GM13977 (cell line): ENCODE results near the gene DENND1A.

ENCODE experiments used
- DNase-seq: peaks from one replicate; pipeline ENCODE4 v3.0.0; 2012; ENCODE audit warnings: low spot score
- in situ Hi-C: fragments of 300-500 bp; cut with MboI; formaldehyde crosslinking; loops from one replicate; pipeline ENCODE4 v1.12.0; 2022; ENCODE audit warnings: low sequenced_read_pairs, low pct_unique_long_range_greater_than_20kb, mixed read lengths, inconsistent platforms; ENCODE audit not compliant: unreplicated experiment
- TF ChIP-seq, protein P1 (sequence below): IDR thresholded peaks from 2 replicates; pipeline ENCODE4 v1.5.1; 2012; ENCODE audit warnings: mild to moderate bottlenecking, control low read depth; ENCODE audit not compliant: insufficient read depth; ENCODE audit errors: extremely low read depth, missing control alignments

The DENND1A gene

DNA sequence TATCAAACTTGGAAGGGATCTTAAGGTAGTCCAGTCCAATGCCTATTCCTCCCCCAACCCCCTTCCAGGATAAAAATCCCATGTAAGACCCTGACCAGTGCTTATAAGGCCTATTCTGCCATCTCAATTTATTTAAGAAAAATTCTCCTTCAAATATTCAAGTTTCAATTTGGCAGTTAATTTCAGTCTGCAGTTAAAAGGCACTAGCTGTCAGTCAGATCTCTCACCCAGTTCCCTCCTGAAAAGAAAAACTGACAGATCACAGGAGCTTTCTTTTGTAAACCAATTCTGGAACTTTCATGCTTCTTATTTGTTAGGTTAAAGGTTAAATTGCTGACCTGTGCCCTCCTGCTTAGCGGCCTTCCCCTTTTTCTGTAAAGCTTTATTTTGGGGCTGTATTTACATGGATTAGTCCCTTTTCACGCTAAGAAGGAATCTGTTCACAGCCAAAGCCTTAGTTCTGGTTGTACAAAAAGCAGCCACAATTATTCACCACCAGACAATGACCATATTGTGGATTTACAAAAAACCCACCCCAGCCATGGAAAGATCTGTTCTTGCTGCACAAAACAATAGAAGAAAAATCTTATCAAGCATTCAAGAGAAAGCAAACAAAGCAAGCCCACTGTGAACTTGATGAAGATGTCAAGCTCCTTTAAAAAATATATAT is 68.7 kb downstream of the DENND1A start:
- in situ Hi-C loops = no loop called here
- DNase-seq = no peak
- TF ChIP-seq, protein P1, sequence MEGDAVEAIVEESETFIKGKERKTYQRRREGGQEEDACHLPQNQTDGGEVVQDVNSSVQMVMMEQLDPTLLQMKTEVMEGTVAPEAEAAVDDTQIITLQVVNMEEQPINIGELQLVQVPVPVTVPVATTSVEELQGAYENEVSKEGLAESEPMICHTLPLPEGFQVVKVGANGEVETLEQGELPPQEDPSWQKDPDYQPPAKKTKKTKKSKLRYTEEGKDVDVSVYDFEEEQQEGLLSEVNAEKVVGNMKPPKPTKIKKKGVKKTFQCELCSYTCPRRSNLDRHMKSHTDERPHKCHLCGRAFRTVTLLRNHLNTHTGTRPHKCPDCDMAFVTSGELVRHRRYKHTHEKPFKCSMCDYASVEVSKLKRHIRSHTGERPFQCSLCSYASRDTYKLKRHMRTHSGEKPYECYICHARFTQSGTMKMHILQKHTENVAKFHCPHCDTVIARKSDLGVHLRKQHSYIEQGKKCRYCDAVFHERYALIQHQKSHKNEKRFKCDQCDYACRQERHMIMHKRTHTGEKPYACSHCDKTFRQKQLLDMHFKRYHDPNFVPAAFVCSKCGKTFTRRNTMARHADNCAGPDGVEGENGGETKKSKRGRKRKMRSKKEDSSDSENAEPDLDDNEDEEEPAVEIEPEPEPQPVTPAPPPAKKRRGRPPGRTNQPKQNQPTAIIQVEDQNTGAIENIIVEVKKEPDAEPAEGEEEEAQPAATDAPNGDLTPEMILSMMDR = no peak

DNA sequence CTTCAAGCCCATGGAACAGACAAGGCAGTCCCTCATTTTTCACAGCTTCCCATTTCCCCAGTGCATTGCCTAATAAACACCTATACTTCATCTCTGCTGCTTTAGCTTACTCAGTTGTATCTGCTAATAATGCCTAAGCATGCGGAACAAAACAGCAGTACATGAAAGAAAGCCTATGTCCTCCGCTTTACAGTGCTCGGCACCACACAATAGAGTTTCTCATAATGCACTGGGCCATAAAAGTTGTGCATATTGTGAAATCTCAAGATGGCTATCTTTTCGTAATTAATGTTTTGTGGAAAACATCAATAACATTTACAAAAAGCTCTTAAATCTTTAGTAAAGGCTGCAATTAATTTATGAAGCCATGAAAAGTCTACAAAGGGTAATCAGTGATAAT is 69.3 kb downstream of the DENND1A start:
- in situ Hi-C loops = no loop called here
- DNase-seq = no peak
- TF ChIP-seq, protein P1 = no peak

DNA sequence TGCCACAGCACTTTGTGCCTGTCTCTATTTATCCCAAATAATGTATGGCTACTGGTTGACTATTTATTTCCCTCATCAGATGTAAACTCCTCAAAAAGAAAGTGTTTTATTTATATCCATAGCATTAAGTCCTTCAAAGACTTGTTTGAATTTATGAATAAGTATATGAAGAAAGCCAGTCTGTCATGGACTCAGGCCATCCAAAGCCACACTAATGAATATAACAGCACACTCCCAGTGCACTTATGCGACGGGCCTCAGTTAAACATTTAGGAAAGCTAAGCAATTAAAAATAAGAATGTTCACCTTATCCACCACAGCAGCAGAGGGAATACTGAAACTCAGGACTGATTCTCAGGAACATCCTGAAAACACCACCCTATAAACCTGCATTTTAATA is 77.5 kb downstream of the DENND1A start:
- TF ChIP-seq, protein P1 = no peak
- in situ Hi-C loops = no loop called here
- DNase-seq = no peak

DNA sequence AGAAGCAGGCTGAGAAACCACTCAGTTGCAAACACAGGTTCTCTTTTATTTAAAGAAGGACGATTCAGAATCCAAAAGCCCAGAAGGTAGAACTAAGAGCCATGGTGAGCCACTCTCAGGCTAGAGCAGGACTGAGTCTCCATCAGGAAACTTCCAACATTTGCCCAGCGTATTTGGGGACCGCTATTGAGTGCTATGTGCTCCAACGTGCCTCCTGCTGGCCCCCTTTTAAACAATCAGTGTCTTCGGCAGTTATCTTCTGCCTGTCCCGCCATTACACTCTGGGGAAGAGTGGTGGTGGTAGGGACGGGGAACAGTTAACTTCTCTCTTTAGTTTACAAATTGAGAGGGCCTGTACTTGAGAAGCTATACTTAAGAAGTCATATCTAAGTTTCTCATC is 78.1 kb downstream of the DENND1A start:
- no peak for DNase-seq
- in situ Hi-C loops = no loop called here
- TF ChIP-seq, protein P1 = no peak

DNA sequence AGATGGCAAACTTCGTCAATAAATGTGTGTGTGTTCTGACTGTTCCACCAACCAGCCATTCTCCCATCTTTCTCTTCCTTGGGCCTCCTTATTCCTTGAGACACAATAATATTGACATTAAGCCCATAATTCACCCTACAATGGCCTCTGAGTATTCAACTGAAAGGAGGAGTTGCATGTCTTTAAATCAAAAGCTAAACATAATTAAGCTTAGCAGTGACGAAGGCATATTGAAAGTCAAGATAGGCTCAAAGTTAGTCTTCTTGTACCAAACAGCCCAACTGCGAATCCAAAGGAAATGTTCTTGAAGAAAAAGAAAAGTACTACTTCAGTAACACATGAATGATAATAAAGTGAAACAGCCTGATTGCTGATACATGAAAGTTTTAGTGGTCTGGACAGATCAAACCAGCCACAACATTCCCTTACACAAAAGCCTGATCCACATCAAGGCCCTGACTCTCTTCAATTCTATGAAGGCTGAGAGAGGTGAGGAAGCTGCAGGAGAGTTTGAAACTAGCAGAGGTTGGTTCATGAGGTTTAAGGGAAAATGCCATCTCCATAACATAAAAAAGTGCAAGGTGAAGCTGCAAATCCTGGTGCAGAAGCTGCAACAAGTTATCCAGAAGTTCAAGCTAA is 81.4 kb downstream of the DENND1A start:
- TF ChIP-seq, protein P1 = no peak
- in situ Hi-C loops = no loop called here
- DNase-seq = no peak

DNA sequence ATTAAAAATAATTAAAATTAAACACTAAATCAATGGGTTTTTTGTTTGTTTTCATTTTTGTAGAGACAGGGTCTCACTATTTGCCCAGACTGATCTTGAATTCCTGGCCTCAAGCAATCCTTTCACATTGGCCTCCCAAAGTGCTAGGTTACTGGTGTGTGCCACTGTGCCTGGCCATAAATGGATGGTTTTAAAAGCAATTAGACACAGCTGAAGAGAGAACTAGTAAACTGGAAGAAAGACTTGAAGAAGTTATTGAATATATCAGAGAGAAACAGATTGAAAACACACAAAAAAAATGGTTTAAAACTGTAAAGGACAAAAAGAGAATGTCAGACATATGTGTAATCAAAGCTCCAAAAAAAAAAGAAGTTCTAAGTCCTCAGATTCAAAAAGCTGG is 83.0 kb downstream of the DENND1A start:
- no peak for DNase-seq
- in situ Hi-C loops = no loop called here
- TF ChIP-seq, protein P1 = no peak

DNA sequence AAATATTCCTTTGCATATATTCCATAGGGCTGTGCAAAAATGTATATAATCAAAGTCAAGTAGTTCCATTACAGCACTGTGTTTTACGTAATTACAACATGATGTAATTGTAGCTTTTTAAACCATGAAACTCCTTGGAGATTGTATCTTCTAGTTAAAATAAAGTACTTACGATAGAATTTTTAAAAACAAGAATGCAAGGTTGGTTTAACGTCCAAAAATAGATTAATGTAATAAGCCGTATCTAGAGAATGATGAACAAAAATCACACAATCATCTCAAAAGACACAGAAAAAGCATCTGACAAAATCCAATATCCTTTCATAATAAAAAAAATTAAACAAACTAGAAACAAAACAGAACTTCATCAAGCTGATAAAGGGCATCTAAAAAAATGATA is 86.2 kb downstream of the DENND1A start:
- no peak for DNase-seq
- in situ Hi-C loops = no loop called here
- TF ChIP-seq, protein P1 = no peak
